Measurements from ENCODE around the gene RAP1GDS1.
"Not testable (repeated sequence)": the region's sequence is repeated elsewhere in the genome, so short reads cannot be mapped to it uniquely, and the experiment has no call there.

Gene RAP1GDS1

GRCh38 chr4:98448908-98449307 is 187.7 kb downstream of the RAP1GDS1 start:
- Histone ChIP-seq H3K9me3 (ENCODE audit: insufficient read depth, low read length, severe bottlenecking) (peaks cover 4% of the 10 kb centered on the region), H4K20me1 (ENCODE audit: insufficient read depth, low read length) (no peaks in the 10 kb centered on the region), H3K27me3 (ENCODE audit: insufficient read depth, low read length, poor library complexity) (no peaks in the 10 kb centered on the region), H3K4me1 (ENCODE audit: insufficient read depth, low read length) (peaks cover 55% of the 10 kb centered on the region), H3K4me2 (ENCODE audit: insufficient read depth, low read length) (peak overlapping the region; percentile 52), H2AFZ (ENCODE audit: low read depth, low read length) (no peak overlapping the region), H3K9ac (ENCODE audit: low read depth, low read length) (peak overlapping the region; percentile 25; the same call in 1 of the 2 replicates), H3K79me2 (ENCODE audit: insufficient read depth, low read length) (no peaks in the 10 kb centered on the region), H3K4me3 (ENCODE audit: low read depth in 1 of 2, low read length in 2 of 2) (no peak overlapping the region), H3K36me3 (ENCODE audit: insufficient read depth, low read length) (peaks cover 5% of the 10 kb centered on the region; the same call in 1 of the 2 replicates), H3K27ac (ENCODE audit: low read length) (peak overlapping the region; percentile 87)
- DNase-seq (peak; percentile 90), ATAC-seq (ENCODE audit: insufficient read depth, low read depth) (peak; percentile 85)
- TF ChIP-seq EZH2 (IDR thresholded peaks at IDR 0.05; ENCODE audit: borderline replicate concordance, low read depth, low read length, severe bottlenecking): no peak
- TF ChIP-seq CTCF (IDR thresholded peaks at IDR 0.05; ENCODE audit: borderline replicate concordance, extremely low read depth, low read length, poor library complexity, severe bottlenecking): peak; percentile 0

GRCh38 chr4:98452091-98452490 is 190.9 kb downstream of the RAP1GDS1 start:
- Histone ChIP-seq H3K27ac (ENCODE audit: low read length) (no peak overlapping the region), H3K9ac (ENCODE audit: low read depth, low read length) (no peak overlapping the region), H3K9me3 (ENCODE audit: insufficient read depth, low read length, severe bottlenecking) (peaks cover 4% of the 10 kb centered on the region), H3K4me3 (ENCODE audit: low read depth in 1 of 2, low read length in 2 of 2) (no peak overlapping the region), H3K4me1 (ENCODE audit: insufficient read depth, low read length) (peaks cover 34% of the 10 kb centered on the region), H3K27me3 (ENCODE audit: insufficient read depth, low read length, poor library complexity) (no peaks in the 10 kb centered on the region), H4K20me1 (ENCODE audit: insufficient read depth, low read length) (no peaks in the 10 kb centered on the region), H2AFZ (ENCODE audit: low read depth, low read length) (no peak overlapping the region), H3K36me3 (ENCODE audit: insufficient read depth, low read length) (no peaks in the 10 kb centered on the region), H3K4me2 (ENCODE audit: insufficient read depth, low read length) (no peak overlapping the region), H3K79me2 (ENCODE audit: insufficient read depth, low read length) (no peaks in the 10 kb centered on the region)
- no peak for DNase-seq
- no peak for ATAC-seq (ENCODE audit: insufficient read depth, low read depth)
- no peak for TF ChIP-seq CTCF (IDR thresholded peaks at IDR 0.05; ENCODE audit: borderline replicate concordance, extremely low read depth, low read length, poor library complexity, severe bottlenecking)
- TF ChIP-seq EZH2 (IDR thresholded peaks at IDR 0.05; ENCODE audit: borderline replicate concordance, low read depth, low read length, severe bottlenecking): no peak

GRCh38 chr4:98457422-98457821 is 196.2 kb downstream of the RAP1GDS1 start:
- not testable (repeated sequence) for H3K27me3 ChIP-seq (ENCODE audit: insufficient read depth, low read length, poor library complexity); H3K36me3 ChIP-seq (ENCODE audit: insufficient read depth, low read length); H4K20me1 ChIP-seq (ENCODE audit: insufficient read depth, low read length); H3K4me3 ChIP-seq (ENCODE audit: low read depth in 1 of 2, low read length in 2 of 2); H3K4me1 ChIP-seq (ENCODE audit: insufficient read depth, low read length); H3K9ac ChIP-seq (ENCODE audit: low read depth, low read length); H3K79me2 ChIP-seq (ENCODE audit: insufficient read depth, low read length); H3K9me3 ChIP-seq (ENCODE audit: insufficient read depth, low read length, severe bottlenecking); H3K4me2 ChIP-seq (ENCODE audit: insufficient read depth, low read length); ATAC-seq (ENCODE audit: insufficient read depth, low read depth); DNase-seq; H2AFZ ChIP-seq (ENCODE audit: low read depth, low read length); H3K27ac ChIP-seq (ENCODE audit: low read length)

- H3K27ac ChIP-seq (ENCODE audit: low read length); H3K9me3 ChIP-seq (ENCODE audit: insufficient read depth, low read length, severe bottlenecking); H3K36me3 ChIP-seq (ENCODE audit: insufficient read depth, low read length); ATAC-seq (ENCODE audit: insufficient read depth, low read depth); H2AFZ ChIP-seq (ENCODE audit: low read depth, low read length); H3K9ac ChIP-seq (ENCODE audit: low read depth, low read length); H3K79me2 ChIP-seq (ENCODE audit: insufficient read depth, low read length); H4K20me1 ChIP-seq (ENCODE audit: insufficient read depth, low read length); H3K4me1 ChIP-seq (ENCODE audit: insufficient read depth, low read length); DNase-seq; H3K27me3 ChIP-seq (ENCODE audit: insufficient read depth, low read length, poor library complexity); H3K4me3 ChIP-seq (ENCODE audit: low read depth in 1 of 2, low read length in 2 of 2); H3K4me2 ChIP-seq (ENCODE audit: insufficient read depth, low read length): not testable (repeated sequence)
Measured at GRCh38 chr4:98461121-98461865, 200.1 kb downstream of the RAP1GDS1 start.

All from DND-41 (cell line).